Fibroblast of skin of abdomen (primary cell): ENCODE results near the gene ARHGAP5.
A peak's percentile ranks its signal among the peaks of the same experiment; 100 is the strongest.

Source experiments
- DNase-seq: peaks from one replicate; pipeline ENCODE4 v3.0.0-alpha.2; 2013

ARHGAP5 gene

DNA sequence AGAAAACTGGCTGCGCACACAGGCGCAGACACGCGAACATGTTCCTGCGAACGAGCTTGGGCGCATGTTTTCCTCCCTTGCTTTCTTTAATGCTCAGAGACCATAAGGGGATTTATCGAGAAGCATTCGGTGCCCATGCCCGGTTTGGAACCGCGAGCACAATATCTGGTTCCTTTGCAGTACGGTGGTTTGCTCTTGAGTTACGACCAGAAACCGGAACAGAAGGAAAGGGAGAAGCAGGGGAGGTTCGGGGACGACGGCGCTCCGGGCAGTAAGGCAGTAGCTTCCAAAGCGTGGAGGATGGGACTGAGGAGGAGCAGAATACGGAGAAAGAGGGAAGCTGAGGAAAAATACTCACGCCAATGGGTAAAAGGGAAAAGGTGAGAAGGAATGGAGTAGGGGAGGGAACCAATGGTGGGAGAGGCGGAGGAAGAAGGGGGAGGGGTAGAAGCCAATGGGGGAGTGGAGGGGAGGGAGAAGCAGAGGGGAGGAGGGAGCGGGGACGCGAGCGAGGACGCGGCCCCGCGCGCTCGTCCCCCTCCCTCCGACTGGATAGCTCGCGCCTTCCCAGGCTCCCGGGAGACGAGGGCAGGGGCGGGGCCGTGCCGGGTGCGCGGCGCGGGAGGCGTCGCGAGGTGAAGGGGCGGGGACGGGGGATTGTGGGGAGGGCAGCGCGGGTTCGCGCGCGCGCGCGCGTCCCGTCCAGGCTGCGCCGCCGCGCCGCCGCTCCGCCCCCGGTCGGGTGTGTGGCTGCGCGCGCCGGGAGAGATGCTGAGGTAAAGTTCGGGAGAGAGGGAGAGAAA is 625 bp upstream of the ARHGAP5 start:
- DNase-seq, result peak; percentile 98

DNA sequence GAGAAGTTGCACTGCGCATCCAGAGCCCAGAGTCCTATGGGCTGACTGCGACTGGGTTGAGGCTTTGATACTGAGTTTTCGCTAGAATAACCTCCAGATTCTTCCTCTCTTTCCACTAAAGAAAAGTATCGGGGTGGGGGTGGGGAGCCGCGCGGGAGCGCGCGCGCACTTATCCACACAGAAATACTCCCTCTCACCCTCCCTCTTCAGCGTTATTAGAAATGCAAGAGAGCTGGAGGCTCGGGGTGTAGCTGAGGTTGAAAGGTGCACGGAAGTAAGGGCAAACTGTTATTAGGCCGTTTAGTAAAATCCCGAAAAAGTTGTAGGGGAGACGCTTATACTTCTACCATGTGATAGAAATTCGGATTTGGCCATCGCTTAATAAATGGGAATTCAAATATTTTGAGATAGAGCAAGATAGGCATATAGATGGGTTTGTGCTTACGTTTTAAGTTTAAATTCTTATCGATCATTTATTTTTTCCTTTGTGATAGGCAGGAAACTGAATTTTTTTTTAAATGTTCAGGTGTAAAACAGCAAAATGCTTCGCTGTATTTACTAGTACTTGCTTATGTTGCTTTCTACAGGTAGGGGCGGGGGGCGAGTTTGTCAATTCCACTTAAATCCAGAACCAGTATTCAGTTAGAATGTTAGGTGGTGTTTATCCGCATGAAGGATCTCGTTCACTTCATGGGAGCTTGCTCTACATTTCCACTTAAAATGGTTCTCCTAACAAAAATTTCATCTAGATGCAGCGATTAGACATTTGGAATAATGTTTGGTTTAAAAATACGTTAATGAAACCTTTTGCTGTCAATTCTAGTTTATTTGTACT is 1.1 kb downstream of the ARHGAP5 start:
- peak; percentile 29 for DNase-seq

DNA sequence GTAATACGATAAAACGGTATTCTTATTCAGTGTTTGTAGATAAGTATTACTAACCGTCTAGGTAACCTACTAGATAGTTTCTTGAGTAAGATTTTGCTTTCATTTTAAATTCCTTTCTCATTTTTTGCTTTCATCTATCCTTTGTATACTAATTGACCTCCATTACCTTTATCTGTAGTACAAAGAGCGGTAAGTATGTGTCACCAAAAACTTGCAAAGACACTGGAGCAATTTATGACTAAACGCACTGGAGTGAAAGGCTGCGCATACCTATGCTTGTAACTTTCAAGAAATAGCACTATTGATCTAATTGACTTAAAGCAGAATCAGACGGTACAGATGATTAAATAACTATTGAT is 1.7 kb downstream of the ARHGAP5 start:
- no peak for DNase-seq

GRCh38 chr14:32079264-32079663 is 2.2 kb downstream of the ARHGAP5 start:
- no peak for DNase-seq

DNA sequence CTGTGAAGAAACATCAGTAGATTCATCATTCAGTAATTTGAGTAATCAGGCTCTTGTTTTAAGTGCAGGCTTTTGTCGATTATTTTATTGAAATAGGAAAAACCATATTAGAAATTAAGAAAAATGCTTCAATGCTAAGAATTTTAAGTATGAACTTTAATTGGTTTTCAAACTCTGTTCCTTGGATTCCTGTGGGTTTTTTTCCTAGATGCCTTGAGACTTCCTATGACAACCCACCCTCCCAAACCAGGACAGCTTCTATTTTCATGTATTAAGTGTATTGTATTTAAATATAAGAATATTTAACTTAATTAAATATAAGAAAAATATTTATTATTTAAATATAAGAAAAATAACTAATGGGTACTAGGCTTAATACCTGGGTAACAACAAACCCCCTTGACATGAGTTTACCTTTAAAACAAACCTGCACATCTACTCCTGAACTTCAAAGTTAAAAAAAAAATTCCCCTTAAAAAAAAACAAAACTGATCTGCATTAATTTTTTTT is 3.0 kb downstream of the ARHGAP5 start:
- peak; percentile 45 for DNase-seq

DNA sequence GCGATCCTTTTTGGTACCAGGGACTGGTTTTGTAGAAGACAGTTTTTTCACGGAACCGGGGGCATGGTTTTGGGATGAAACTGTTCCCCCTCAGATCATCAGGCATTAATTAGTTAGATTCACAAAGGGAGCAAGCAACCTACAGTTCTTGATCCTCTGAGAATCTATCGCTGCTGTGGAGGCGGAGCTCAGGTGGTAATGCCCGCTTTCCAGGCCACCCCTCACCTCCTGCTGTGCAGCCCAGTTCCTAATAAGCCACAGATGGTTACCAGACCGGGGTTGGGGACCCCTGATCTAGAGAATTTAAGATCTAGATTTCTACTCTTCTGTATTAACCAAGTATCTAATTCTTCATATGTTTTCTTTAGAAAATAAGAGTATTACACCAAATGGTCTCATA is 4.8 kb downstream of the ARHGAP5 start:
- no peak for DNase-seq

DNA sequence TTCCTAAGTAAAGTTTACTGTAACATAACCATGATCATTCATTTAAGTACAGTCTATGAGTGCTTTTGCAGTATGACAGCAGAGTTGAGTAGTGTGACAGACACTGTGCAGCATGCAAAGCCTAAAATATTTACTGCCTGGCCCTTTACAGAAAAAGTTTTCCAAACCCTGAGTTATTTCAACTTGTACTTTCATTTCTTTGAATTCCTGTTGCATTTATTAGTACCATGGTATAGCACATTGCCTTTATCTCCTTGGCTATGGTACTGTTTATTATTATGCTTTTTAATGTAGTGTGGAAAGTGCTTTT is 6.2 kb downstream of the ARHGAP5 start:
- DNase-seq, result no peak

DNA sequence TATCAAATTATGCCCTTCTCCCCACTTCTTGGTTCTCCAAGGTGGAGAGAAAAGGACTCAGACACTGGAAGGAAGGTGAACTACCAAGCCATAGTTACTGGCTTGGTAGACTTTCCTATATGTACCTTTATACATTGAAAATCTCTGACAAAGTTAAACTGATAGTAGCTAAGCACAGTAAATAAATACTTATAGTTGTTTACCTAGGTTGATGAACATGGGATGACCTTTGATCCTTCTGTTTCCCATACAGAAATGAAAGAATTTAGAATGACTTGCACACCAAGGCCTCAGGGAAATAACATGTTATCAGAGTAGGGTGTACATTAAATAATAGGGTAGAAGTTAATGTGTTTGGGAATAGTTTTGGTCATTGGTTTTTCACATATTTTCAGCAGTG is 6.7 kb downstream of the ARHGAP5 start:
- no peak for DNase-seq

DNA sequence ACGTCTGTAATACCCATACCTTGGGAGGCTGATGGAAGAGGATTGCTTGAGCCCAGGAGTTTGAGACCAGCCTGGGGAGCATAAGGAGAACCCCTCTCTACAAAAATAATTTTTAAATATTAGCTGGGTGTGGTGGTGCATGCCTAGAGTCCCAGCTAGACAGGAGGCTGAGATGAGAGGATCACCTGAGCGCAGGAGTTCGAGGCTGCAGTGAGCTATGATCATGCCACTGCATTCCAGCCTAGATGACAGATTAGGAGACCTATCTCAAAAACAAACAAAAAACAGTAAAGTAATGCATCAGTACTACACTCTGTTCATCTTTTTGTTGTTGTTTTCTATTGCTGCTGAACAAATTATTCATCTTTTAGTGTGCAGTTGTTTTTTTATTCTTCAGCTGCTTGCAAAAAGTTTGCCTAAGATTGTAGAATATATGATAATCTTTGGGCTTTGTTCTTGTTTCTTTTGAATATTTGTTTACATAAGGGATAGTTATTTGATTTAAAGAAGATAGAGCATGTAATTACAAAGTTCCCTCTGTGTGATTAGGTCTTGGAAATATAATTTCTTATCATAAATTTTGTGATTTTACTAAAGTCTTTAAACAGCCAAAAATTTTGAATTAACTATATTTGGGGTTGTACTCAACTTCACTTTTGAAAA is 8.2 kb downstream of the ARHGAP5 start:
- DNase-seq, result no peak

DNA sequence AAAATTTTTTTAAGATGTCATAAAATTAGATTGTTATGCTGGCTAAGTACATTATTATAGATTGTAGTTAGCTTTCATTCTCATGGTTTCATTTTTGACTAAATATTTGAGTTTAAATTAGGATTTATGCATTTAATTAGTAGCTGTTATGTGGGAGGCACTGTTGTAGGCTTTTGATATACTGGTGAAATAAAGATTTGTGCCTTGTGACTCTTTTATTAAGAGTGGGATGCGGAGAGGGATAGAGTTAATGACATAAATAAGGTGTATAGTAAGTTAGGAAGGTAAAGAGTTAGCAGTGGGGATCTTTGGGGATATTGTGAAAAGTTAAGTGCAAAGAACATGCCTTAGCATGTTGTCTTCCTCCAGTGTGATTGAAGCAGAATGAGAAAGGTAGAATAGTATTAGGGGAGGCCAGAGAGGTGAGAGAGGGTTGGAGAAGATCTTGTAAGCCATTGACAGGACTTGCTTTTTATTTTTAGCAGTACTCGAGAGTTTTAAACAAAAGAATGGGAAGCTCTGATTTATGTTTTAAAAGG is 8.8 kb downstream of the ARHGAP5 start:
- no peak for DNase-seq

GRCh38 chr14:32087173-32087861 is 10.2 kb downstream of the ARHGAP5 start:
- peak; percentile 69 for DNase-seq

DNA sequence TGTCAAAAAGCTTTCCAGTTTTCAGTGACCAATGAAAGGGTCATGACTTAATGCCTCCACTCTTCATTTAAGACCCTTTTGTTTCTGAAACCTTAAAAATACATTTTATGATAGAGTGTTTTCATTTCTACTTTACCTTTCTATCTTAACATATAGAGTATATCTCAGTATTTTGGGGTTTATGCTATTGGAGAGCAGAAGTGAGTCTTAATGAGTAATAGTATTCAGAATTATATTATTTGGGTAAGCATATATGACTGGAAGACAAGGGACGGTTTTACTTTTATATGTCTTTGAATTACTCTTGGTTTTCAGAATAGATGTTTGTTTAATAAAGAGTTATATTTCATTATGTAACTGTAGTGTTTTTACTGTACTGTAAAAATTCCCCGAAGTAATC is 10.8 kb downstream of the ARHGAP5 start:
- DNase-seq, result no peak

- no peak for DNase-seq
These were observed 13.6 kb downstream of the ARHGAP5 start for GRCh38 chr14:32090686-32091085.

DNA sequence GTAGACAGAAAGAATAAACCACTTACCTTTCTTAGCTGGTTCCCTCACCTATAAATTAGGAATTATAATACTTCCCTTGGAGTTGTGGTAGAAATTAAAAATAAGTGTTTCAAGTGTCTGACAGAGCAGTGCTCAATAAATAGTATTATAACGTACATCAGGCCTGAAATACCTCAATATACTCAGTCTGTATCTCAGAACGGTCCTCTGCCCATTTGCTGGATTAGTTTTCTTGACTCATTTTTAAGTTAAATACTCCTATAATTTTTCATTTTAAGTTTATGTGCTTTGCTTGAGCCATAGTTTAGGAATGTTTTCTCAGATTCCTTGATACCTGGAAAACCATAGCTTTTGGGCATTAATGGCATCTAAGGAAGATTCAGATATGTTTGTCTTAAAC is 22.4 kb downstream of the ARHGAP5 start:
- no peak for DNase-seq

GRCh38 chr14:32100175-32100574 is 23.1 kb downstream of the ARHGAP5 start:
- no peak for DNase-seq

DNA sequence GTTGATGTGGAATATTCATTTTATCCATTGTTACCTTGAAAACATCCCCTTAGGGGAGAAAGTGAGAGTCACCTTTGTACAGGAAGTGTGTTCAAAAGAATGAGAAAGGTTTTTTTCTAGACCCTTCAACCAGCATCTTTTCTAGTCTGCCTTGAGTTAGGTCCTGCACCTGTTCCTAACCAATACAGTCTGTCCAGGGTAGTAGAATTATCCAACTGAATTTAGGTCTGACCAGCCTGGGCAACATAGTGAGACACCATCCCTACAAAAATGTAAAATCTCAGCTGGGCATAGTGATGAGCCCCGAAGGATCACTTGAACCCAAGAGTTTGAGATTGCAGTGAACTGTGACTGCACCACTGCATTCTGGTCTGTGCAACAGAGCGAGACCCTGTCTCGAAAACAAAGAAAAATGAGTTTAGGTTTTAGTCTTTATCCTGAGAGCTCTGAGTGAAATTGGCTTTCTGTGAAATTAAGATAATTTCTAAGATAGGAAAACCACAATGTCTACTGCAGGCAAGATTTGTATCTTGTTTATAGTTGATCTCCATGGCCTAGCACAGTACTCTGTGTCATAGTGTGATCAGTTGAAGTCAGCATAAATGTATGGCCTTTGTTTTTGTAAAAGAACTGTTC is 25.2 kb downstream of the ARHGAP5 start:
- DNase-seq, result no peak

DNA sequence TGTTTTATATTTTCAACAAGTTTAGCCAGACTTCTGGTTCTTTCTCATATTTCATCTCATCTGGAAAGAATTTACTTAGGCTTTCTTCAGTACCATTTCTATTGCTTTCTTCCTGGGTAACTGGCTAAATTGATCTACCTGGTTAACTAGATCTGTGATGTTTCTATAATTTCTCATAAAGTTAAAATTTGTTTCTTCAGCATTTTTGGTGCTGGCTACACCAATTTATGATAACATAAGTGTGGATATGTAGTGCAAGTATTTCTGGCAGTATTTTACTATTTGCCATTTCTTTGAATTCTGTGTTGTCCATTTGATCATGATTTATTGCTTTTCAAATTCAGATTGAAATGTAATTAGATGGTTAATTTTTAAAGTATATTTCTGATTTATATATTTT is 25.9 kb downstream of the ARHGAP5 start:
- no peak for DNase-seq

DNA sequence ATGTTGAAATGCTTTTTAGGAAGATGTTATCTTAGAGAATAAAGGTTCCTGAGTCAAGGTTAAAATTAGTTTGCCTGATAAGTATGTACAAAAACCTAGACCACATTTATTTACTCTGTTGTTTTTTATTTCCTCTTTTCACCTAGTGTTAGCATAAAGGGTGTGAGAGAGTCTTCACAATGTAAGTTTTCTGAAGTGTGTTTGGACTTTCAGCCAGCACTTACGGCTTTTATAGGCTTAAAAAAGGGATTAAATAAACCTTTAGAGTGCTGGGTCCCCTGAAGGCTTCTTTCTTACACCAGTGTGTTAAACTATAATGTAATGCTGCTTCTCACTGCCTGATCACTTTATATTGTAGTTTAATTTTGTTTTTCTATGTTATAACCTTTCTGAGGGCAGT is 27.2 kb downstream of the ARHGAP5 start:
- no peak for DNase-seq

DNA sequence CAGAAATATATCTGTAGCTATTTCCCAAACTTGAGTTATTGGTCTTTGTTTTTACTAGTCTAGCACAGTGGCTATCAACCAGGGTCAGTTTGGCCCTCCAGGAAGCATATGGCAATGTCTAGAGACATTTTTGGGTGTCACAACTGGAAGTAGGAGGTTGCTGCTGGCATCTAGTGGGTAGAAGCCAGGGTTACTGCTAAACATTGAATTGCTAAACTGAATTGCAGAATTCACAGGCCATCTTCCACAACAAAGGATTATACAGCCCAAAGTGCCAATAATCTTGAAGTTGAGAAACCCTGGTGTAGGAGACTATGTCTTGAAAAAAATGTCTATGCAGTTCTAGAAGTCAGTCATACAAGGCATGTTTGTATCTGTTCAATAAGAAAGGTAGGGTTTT is 27.7 kb downstream of the ARHGAP5 start:
- no peak for DNase-seq

DNA sequence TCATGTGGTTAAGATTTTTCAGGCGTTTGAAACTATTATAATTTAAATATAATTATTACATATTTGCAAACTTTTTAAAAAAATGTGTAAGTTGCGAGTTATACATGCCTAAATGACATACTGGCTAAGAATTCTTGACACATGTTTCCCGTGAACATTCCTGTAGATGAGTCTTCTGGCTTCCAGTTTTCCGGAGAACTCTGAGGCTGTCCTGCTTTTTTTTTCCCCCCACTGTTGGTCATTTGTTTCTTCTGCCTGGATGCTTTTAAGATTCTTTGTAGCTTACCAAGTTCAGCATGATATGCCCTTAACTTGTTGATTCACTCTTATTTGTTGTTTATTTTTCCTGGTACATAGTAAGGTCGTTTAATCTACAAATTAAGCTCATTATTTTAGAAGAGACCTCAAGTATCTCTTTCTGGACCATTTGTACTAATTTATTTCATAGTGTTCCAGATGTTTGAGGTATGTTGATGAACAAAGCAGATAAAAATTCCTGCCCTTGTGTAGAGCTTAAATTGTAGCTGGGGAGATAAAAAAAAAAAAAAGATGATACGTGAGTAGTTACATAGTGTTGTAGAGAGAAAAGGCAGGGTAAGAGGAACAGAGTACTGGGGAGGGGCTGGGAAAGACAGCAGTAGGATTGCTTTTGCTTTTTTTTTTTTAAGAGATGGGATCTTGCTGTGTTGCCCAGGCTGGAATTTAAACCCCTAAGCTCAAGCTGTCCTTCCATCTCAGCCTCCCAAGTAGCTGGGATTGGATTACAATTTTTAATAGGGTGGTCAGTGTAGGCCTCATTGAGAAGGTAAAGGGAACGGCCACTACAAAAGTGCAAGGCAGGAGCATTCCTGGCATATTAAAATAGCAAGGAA is 32.8 kb downstream of the ARHGAP5 start:
- DNase-seq, result peak; percentile 90

DNA sequence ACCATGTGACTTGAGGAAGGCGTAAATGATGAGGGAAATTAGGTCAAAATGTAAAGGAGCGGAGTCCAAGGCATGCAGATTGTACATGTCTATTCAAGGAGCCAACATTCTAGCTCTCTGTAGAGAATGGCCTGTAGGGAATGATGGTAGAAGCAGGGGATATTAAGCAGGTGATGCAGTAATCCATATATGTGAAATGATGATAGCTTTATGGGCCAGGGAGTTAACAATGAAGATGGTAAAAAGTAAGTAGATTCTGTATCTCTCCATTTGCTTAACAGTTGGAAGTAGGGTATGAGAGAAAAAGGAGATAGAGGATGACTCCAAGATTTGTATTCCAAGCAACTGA is 33.4 kb downstream of the ARHGAP5 start:
- no peak for DNase-seq
